GM19351 (cell line): ENCODE data around the gene HBP1.
"Not testable (repeated sequence)": the region's sequence is repeated elsewhere in the genome, so short reads cannot be mapped to it uniquely, and the experiment has no call there.

ENCODE experiments used
- ATAC-seq: cut with Tn5 transposase; IDR thresholded peaks from one replicate; pipeline ENCODE4 v1.9.1; 2021; ENCODE audit warnings: mild to moderate bottlenecking, moderate library complexity; ENCODE audit not compliant: unreplicated experiment

Gene HBP1

GRCh38 chr7:107220356-107220755, 51.6 kb downstream of the HBP1 start:
- no peak for ATAC-seq

- ATAC-seq, result not testable (repeated sequence)
These were observed 52.0 kb downstream of the HBP1 start for GRCh38 chr7:107220806-107221205.

GRCh38 chr7:107224374-107225223, 55.8 kb downstream of the HBP1 start:
- no peak for ATAC-seq

GRCh38 chr7:107228291-107228690, 59.5 kb downstream of the HBP1 start:
- no peak for ATAC-seq

GRCh38 chr7:107230334-107230733, 61.5 kb downstream of the HBP1 start:
- ATAC-seq, result no peak

- ATAC-seq, result no peak
These were observed 63.8 kb downstream of the HBP1 start for GRCh38 chr7:107232568-107233090.

GRCh38 chr7:107233174-107233573, 64.4 kb downstream of the HBP1 start:
- ATAC-seq, result no peak

GRCh38 chr7:107233981-107234380, 65.2 kb downstream of the HBP1 start:
- no peak for ATAC-seq

GRCh38 chr7:107234436-107234835, 65.6 kb downstream of the HBP1 start:
- ATAC-seq, result no peak

- ATAC-seq, result no peak
These were observed 68.1 kb downstream of the HBP1 start for GRCh38 chr7:107236862-107237261.

- no peak for ATAC-seq
These were observed 68.6 kb downstream of the HBP1 start for GRCh38 chr7:107237451-107237850.

GRCh38 chr7:107242267-107242666, 73.5 kb downstream of the HBP1 start:
- ATAC-seq, result no peak

- ATAC-seq, result no peak
These were observed 75.8 kb downstream of the HBP1 start for GRCh38 chr7:107244613-107245012.

- not testable (repeated sequence) for ATAC-seq
These were observed 78.0 kb downstream of the HBP1 start for GRCh38 chr7:107246836-107247235.

- ATAC-seq, result no peak
These were observed 79.9 kb downstream of the HBP1 start for GRCh38 chr7:107248551-107249316.

- ATAC-seq, result no peak
These were observed 83.2 kb downstream of the HBP1 start for GRCh38 chr7:107251963-107252362.
